ENCODE measurements around the gene PSORS1C1.

The PSORS1C1 gene

GRCh38 chr6:31112478-31112877 is 2.1 kb upstream of the PSORS1C1 start, which contains the start of gene C6orf15:
Gene C6orf15 (minus strand): TSS chr6:31112575. CDS start chr6:31112555, 20 bp downstream.
- TF ChIP-seq CTCF (IDR thresholded peaks at IDR 0.05; ENCODE audit: low read length, missing control alignments) = no peak
- no peak within 1 kb of the TSS for H3K4me3 ChIP-seq (replicated peaks; ENCODE audit: low read depth, low read length)
- no peak for DNase-seq (ENCODE audit: low read depth)

GRCh38 chr6:31113861-31114540 is 599 bp upstream of the PSORS1C1 start:
- no peak for TF ChIP-seq CTCF (IDR thresholded peaks at IDR 0.05; ENCODE audit: low read length, missing control alignments)
- peak; percentile 37 for DNase-seq (ENCODE audit: low read depth)
- H3K4me3 ChIP-seq (replicated peaks; ENCODE audit: low read depth, low read length) = no peak overlapping the region

GRCh38 chr6:31114970-31115849 is 610 bp downstream of the PSORS1C1 start:
- peak; percentile 60 for DNase-seq (ENCODE audit: low read depth)
- TF ChIP-seq CTCF (IDR thresholded peaks at IDR 0.05; ENCODE audit: low read length, missing control alignments) = peak; percentile 21
- H3K4me3 ChIP-seq (replicated peaks; ENCODE audit: low read depth, low read length) = peak overlapping the region; percentile 40

GRCh38 chr6:31115941-31116560 is 1.5 kb downstream of the PSORS1C1 start:
- no peak overlapping the region for H3K4me3 ChIP-seq (replicated peaks; ENCODE audit: low read depth, low read length)
- no peak for TF ChIP-seq CTCF (IDR thresholded peaks at IDR 0.05; ENCODE audit: low read length, missing control alignments)

GRCh38 chr6:31116661-31117385 is 2.2 kb downstream of the PSORS1C1 start:
- DNase-seq (ENCODE audit: low read depth) = peak; percentile 55
- no peak for TF ChIP-seq CTCF (IDR thresholded peaks at IDR 0.05; ENCODE audit: low read length, missing control alignments)
- H3K4me3 ChIP-seq (replicated peaks; ENCODE audit: low read depth, low read length) = no peak overlapping the region

More at GRCh38 chr6:31115941-31116560, 1.5 kb downstream of the PSORS1C1 start:
- no peak for DNase-seq (ENCODE audit: low read depth)

GRCh38 chr6:31118178-31118577 is 3.6 kb downstream of the PSORS1C1 start:
- TF ChIP-seq CTCF (IDR thresholded peaks at IDR 0.05; ENCODE audit: low read length, missing control alignments) = no peak
- DNase-seq (ENCODE audit: low read depth) = no peak
- no peak overlapping the region for H3K4me3 ChIP-seq (replicated peaks; ENCODE audit: low read depth, low read length)
